NCI-H2107 (cell line): ENCODE data around the gene ATP8B3.

Source experiments
- DNase-seq: peaks from one replicate; lab custom pipeline; 2025; lab: John Stamatoyannopoulos, UW

The ATP8B3 gene

DNA sequence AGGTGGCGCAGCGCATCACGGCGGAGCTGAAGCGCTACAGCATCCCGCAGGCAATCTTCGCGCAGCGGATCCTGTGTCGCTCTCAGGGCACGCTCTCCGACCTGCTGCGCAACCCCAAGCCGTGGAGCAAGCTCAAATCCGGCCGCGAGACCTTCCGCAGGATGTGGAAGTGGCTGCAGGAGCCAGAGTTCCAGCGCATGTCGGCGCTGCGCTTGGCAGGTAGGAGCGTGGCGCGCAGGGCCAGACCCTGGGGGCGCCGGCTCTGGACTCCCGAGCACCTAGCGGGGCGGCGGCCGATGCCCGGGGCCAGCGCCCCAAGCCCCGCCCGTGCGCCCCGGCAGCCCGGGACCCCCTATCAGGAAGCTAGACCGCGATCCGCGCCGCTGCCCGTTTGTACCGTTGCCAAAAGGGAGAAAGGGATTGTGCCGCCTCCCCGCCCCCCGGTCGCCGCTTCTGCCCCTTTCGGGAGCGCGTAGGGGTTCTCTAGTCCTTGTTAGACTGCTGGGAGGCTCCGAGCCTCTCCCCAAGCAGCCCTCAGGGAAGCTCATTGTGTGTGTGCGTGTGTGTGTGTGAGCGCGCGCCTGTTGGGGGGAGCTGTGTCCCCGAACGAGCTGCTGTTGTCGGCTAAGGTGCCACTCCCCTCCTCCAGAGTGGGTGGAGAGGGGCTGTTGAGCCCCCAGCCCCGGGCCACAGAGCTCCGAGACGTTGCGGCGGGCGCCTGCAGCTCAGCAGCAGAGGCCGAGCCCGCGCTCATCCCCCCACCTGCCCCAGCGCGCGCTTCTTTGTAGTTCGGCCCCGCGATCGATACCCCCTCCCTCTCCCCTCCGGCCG, 57.2 kb downstream of the ATP8B3 start:
- DNase-seq = no peak

DNA sequence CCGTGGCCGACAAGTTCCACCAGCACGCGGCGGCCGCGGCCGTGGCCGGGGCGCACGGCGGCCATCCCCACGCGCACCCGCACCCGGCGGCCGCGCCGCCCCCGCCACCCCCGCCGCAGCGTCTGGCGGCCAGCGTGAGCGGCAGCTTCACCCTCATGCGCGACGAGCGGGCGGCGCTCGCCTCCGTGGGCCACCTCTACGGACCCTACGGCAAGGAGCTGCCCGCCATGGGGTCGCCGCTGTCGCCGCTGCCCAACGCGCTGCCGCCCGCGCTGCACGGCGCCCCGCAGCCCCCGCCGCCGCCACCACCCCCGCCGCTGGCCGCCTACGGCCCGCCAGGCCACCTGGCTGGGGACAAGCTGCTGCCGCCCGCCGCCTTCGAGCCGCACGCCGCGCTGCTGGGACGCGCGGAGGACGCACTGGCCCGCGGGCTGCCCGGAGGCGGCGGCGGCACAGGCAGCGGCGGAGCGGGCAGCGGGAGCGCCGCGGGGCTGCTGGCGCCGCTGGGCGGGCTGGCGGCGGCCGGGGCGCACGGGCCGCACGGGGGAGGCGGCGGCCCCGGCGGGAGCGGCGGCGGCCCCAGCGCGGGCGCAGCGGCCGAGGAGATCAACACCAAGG, 57.9 kb downstream of the ATP8B3 start:
- DNase-seq = no peak

- DNase-seq = no peak
Measured at GRCh38 chr19:1752757-1753728, 59.0 kb downstream of the ATP8B3 start, which contains the start of gene ONECUT3. ONECUT3 (plus strand) TSS chr19:1753506; CDS start chr19:1753663, 157 bp downstream.

- DNase-seq = no peak
Measured at GRCh38 chr19:1752009-1752756, 59.9 kb downstream of the ATP8B3 start.

DNA sequence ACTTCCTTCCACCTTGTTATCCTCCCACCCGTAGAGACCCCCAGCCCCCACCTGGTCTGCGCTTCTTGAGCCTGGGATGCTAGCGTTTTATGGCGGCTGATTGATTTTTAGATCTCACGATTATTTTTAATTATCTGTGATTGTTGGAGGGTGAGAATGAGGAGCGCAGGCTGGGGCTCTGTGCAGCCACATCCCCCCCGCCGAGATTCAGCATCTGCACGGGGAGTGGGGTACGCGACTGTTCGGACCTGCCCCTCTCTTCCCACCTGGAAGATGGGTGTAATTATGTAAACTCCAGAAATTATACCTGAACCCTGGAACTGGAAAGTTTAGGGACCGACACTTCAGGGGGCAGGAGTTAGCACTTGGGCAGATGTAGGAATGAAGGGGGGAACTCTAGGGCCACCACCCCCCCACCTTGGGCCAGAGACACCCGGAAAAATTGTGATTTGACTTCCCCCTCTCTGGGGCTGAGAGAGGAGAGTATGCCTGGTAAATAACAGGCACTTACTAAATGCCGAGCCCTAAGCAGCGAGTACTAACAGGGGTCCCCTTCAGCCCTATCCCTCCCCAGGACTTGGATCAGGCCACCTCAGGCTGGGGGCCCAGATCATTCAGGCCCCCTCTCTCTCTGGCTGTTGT, 60.6 kb downstream of the ATP8B3 start:
- DNase-seq = no peak

DNA sequence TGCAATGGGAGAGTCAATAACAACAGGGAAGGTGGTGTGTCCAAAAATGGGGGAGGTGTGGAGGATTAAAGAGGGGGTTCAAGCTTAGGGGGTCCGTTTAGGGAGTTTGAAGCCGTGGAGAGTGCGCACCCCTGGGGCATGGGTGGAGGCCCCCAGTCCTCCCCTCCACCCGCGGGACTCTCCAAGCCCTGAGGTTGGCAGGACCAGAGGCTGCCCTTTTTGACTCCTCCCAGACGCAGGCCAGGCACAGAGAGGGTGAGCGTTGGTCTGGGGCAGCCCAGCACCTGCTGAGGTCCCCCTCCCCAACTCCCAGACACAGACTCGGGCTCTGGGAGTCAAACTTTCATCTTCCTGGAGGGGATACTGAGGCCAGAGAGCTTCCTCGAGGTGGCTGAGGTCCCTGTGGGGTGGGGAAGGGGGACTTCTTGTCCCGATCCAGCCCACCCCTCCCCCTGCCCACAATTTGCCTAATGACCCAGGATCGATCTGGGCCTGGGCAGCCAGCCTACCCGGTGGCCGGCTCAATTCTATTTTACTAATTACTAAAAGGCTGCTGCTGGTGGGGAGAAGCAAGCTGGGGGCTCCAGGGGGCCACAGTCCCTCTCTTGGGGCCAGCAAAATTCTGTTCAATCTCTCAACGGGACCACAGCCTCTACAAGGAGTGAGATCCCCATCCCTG, 61.6 kb downstream of the ATP8B3 start:
- DNase-seq = no peak

DNA sequence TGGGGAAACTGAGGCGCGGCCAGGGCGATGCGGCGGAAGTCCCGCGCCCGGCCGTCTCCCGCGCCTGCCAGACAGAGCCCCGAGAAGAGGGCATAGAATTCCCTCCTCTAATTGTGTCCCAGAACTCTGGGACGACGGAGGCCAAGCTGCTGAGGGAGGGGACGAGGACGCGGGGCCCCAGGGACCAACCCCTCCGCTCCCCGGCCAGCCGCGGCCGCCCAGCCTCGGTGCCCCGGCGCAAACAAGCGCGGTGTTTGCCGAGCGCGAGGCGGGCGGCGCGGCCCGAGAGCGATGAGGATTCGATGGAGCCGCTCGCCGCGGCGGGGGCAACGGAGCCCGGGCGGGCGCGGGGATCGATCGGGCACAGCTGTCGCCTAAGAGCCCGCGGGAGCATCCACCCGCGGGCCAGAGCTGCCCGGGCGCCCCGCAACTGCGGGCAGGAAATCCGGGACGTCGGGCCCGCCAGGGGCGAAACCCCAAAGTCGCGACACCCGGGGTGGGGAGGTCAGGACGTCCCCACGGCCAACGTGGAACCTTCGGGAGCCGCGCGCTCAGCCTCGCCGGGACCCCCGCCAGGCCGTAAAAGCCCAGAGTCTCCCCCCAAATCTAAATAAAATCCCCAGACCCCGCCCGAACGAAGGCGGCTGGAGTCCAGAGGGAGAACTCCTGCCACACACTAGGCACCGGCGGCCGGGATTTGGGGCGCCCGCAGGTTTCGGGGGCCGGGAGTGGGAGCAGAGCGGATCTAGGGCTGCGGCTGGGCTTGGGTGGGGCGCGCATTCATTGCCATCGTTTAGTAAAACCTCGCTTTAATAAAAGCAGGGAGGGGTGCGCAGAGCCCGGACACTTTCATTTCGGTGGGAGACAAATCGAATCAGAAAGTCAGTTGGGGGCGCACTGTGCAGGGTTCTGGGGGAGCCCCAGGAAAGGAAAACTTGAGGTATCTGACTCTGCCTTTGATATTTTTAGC, 62.4 kb downstream of the ATP8B3 start:
- DNase-seq = no peak

- no peak for DNase-seq
Measured at GRCh38 chr19:1748873-1749341, 63.2 kb downstream of the ATP8B3 start.

DNA sequence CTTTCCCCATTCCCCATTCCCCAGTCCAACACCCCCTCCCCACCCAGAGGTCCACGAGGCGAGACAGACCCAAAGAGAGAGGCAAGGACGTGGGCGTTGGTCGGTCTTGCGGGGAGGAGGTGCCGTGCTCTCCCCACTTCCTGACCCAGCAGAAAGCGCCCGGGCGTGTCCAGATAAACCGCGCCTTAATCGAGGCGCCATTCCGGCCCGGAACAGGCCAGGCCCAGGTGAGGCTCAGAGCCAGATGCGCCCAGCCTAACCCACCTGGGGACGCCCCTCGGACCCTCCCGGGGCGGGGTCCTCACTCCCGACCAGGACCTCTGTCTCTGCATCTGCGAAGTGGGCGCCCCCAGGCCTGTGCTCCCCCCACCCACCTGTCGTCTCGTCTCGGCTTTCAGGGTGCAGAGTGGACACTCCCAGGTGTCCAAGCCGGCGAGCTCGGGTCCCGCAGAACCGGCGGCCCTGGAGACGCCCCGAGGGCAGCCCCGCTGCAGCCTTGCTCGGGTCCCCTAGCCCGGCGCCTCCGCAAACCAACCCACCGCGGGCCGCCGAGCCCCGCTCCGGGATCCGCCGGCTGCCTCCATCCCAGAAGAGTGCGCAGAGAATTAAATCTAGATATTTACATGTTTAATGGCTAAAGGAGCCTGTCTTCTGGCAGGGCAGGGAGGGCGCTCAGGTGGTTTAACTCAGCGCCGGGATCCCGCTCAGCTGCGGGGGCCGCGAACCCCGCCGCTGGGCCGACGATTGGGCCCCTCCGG, 63.8 kb downstream of the ATP8B3 start:
- DNase-seq = no peak

GRCh38 chr19:1747285-1748114, 64.6 kb downstream of the ATP8B3 start:
- DNase-seq = no peak

- no peak for DNase-seq
Measured at GRCh38 chr19:1746401-1747284, 65.4 kb downstream of the ATP8B3 start.

GRCh38 chr19:1745589-1746031, 66.5 kb downstream of the ATP8B3 start:
- no peak for DNase-seq

GRCh38 chr19:1744822-1745563, 67.1 kb downstream of the ATP8B3 start:
- no peak for DNase-seq

DNA sequence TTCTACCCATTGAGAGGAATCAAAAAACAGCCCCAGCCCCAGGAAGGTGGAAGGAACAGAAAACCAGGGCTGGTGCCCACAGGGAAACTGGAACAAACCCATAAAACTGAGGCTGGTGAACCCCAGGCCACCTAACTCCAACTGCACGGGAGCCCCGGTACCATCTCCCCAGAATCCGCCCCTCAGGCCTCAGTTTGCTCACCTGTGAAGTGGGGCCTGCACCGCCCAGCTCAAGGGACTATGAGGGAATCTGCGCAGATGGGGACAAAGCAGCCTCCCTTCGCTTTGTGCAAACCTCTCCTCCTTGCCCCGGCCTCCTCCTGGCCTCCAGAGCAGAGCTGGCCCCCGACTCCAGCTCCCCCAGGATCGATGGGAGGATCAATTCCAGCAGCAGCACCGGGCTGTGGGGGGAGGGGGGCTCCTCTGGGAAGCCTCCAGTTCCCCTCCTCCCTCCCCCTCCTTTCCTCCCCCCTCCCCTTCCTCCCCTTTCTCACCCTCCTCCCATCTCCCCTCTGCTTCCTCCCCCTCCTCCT, 67.9 kb downstream of the ATP8B3 start:
- DNase-seq = no peak

- DNase-seq = no peak
Measured at GRCh38 chr19:1742989-1743696, 68.9 kb downstream of the ATP8B3 start.
